Measurements from ENCODE around the gene DOK3.

The DOK3 gene

DNA sequence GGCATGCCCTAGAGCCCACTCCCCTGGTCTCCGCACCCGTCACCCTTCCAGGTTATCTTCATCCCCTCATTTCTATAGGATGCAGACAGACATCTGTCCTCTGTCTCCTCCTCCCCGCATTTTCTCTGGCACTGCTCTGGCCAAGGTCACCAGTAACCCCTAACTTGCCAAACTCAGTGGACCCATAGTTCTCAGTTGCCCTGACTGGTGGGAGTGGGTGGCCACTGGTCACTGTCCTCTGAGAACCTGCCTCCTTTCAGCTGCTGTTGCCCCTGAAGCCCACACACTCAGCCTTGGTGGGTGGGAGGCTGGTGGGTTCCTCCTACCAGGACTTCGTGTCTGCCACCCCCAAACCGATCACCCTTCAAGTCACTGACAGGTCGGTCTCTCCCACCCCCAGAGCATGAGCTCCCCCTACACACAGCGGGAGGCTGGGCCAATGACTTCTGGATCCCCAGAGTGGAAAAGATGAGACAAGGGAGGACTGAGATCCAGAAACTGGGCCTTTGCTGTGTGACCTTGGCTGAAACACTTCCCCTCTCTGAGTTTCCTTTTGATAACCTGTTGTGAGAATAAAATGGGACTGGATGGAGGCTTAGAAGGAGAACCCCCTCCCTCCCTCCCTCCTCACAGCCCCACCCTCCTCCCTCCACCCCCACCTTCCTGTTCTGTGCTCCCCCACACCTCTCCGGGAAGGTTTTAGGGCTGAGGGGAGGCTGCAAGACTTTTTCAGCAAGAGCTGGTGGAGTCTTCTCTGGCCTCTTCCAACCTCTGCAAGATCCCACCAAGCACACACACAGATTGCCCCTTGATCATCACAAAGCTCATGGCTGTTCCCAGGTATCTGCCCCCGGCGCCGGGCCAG is 33.8 kb downstream of the DOK3 start:
- no peak for ATAC-seq
- TF ChIP-seq ZFP3 (CRISPR knock-in tag; IDR thresholded peaks at IDR 0.05), result no peak
- no peak for TF ChIP-seq TCF4 (CRISPR knock-in tag; IDR thresholded peaks at IDR 0.05; ENCODE audit: borderline replicate concordance)
- no peak for TF ChIP-seq ISL1 (CRISPR knock-in tag; IDR thresholded peaks at IDR 0.05)
- TF ChIP-seq, protein P1, sequence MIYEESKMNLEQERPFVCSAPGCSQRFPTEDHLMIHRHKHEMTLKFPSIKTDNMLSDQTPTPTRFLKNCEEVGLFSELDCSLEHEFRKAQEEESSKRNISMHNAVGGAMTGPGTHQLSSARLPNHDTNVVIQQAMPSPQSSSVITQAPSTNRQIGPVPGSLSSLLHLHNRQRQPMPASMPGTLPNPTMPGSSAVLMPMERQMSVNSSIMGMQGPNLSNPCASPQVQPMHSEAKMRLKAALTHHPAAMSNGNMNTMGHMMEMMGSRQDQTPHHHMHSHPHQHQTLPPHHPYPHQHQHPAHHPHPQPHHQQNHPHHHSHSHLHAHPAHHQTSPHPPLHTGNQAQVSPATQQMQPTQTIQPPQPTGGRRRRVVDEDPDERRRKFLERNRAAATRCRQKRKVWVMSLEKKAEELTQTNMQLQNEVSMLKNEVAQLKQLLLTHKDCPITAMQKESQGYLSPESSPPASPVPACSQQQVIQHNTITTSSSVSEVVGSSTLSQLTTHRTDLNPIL (CRISPR knock-in tag; IDR thresholded peaks at IDR 0.05; ENCODE audit: low read depth), result no peak
- no peak for TF ChIP-seq PATZ1 (CRISPR knock-in tag; IDR thresholded peaks at IDR 0.05; ENCODE audit: borderline replicate concordance)
- TF ChIP-seq ZFP30 (CRISPR knock-in tag; IDR thresholded peaks at IDR 0.05), result no peak
- TF ChIP-seq TSHZ2 (CRISPR knock-in tag; IDR thresholded peaks at IDR 0.05), result no peak
- no peak for TF ChIP-seq GLIS3 (CRISPR knock-in tag; IDR thresholded peaks at IDR 0.05)
- no peak for TF ChIP-seq ZC3H10 (CRISPR knock-in tag; IDR thresholded peaks at IDR 0.05)
- no peak for TF ChIP-seq ARNTL (CRISPR knock-in tag; IDR thresholded peaks at IDR 0.05; ENCODE audit: borderline replicate concordance, low read depth)

DNA sequence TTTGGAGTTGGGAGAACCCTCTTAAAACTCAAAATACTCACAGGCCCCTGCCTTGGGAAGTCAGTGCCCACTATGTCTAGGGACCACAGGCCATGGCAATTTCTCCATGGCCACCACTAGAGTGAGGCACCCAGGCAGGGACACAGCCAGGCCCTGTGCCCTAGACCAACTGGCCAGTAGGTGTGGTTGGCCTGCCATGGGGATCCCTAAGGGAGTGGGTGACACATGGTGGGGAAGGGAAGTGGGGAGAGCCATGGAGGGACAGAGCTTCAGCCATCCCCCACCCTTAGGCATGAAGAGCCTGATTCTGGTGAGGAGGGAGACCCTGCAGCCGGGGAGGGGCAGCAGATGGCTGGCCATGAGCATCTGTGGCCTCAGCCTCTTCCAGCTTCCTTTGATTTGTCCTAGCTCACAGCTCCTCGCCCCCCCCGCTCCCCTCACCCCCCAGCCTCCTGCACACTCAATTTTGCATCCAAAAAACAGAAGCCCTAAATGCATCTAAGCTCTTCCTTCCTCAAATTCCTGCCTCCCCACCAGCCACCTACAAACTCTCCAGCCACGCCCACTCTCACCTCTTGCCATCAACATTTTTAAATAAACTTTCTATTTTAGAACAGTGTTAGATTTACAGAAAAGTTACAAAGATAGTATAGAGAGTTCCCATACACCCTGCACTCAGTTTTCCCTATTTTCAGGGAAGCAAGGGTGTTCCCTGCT is 34.6 kb downstream of the DOK3 start:
- TF ChIP-seq TOX (CRISPR knock-in tag; IDR thresholded peaks at IDR 0.05; ENCODE audit: borderline replicate concordance) (no peak), PATZ1 (CRISPR knock-in tag; IDR thresholded peaks at IDR 0.05; ENCODE audit: borderline replicate concordance) (no peak), CSDC2 (CRISPR knock-in tag; IDR thresholded peaks at IDR 0.05) (no peak), ZFP3 (CRISPR knock-in tag; IDR thresholded peaks at IDR 0.05) (no peak), ZNF565 (CRISPR knock-in tag; conservative IDR thresholded peaks at IDR 0.05; ENCODE audit: low read depth) (no peak), ESRRG (CRISPR knock-in tag; IDR thresholded peaks at IDR 0.05) (no peak), ISL1 (CRISPR knock-in tag; IDR thresholded peaks at IDR 0.05) (no peak), POU6F1 (CRISPR knock-in tag; IDR thresholded peaks at IDR 0.05; ENCODE audit: borderline replicate concordance, low read depth) (no peak), ZC3H10 (CRISPR knock-in tag; IDR thresholded peaks at IDR 0.05) (no peak), SNAI2 (CRISPR knock-in tag; IDR thresholded peaks at IDR 0.05) (no peak), PPARA (CRISPR knock-in tag; IDR thresholded peaks at IDR 0.05; ENCODE audit: borderline replicate concordance) (no peak), TSHZ2 (CRISPR knock-in tag; IDR thresholded peaks at IDR 0.05) (no peak), BACH2 (CRISPR knock-in tag; IDR thresholded peaks at IDR 0.05; ENCODE audit: borderline replicate concordance) (no peak), ZFP30 (CRISPR knock-in tag; IDR thresholded peaks at IDR 0.05) (no peak), RARB (CRISPR knock-in tag; IDR thresholded peaks at IDR 0.05) (no peak), OSR1 (CRISPR knock-in tag; IDR thresholded peaks at IDR 0.05) (no peak), ARNTL (CRISPR knock-in tag; IDR thresholded peaks at IDR 0.05; ENCODE audit: borderline replicate concordance, low read depth) (no peak), GLIS3 (CRISPR knock-in tag; IDR thresholded peaks at IDR 0.05) (no peak)
- TF ChIP-seq, protein P1 (CRISPR knock-in tag; IDR thresholded peaks at IDR 0.05; ENCODE audit: low read depth), result no peak
- ATAC-seq, result no peak

Measured in SK-N-SH treated with all-trans-retinoic acid at 6 μM for 48 hours (cell line).